ENCODE data around the gene AQP5.

The AQP5 gene

GRCh38 chr12:49972129-49972528 lies 10.5 kb downstream of the AQP5 start:
- TF ChIP-seq POLR2AphosphoS5 (IDR thresholded peaks at IDR 0.05; ENCODE audit: low read depth) (no peak), GABPA (IDR thresholded peaks at IDR 0.05; ENCODE audit: low read depth) (no peak), SPI1 (IDR thresholded peaks at IDR 0.05; ENCODE audit: borderline replicate concordance, low read depth) (no peak)
- TF ChIP-seq, protein P1, sequence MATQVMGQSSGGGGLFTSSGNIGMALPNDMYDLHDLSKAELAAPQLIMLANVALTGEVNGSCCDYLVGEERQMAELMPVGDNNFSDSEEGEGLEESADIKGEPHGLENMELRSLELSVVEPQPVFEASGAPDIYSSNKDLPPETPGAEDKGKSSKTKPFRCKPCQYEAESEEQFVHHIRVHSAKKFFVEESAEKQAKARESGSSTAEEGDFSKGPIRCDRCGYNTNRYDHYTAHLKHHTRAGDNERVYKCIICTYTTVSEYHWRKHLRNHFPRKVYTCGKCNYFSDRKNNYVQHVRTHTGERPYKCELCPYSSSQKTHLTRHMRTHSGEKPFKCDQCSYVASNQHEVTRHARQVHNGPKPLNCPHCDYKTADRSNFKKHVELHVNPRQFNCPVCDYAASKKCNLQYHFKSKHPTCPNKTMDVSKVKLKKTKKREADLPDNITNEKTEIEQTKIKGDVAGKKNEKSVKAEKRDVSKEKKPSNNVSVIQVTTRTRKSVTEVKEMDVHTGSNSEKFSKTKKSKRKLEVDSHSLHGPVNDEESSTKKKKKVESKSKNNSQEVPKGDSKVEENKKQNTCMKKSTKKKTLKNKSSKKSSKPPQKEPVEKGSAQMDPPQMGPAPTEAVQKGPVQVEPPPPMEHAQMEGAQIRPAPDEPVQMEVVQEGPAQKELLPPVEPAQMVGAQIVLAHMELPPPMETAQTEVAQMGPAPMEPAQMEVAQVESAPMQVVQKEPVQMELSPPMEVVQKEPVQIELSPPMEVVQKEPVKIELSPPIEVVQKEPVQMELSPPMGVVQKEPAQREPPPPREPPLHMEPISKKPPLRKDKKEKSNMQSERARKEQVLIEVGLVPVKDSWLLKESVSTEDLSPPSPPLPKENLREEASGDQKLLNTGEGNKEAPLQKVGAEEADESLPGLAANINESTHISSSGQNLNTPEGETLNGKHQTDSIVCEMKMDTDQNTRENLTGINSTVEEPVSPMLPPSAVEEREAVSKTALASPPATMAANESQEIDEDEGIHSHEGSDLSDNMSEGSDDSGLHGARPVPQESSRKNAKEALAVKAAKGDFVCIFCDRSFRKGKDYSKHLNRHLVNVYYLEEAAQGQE (IDR thresholded peaks at IDR 0.05; ENCODE audit: insufficient replicate concordance, low read depth), result no peak
- TF ChIP-seq, protein P2, sequence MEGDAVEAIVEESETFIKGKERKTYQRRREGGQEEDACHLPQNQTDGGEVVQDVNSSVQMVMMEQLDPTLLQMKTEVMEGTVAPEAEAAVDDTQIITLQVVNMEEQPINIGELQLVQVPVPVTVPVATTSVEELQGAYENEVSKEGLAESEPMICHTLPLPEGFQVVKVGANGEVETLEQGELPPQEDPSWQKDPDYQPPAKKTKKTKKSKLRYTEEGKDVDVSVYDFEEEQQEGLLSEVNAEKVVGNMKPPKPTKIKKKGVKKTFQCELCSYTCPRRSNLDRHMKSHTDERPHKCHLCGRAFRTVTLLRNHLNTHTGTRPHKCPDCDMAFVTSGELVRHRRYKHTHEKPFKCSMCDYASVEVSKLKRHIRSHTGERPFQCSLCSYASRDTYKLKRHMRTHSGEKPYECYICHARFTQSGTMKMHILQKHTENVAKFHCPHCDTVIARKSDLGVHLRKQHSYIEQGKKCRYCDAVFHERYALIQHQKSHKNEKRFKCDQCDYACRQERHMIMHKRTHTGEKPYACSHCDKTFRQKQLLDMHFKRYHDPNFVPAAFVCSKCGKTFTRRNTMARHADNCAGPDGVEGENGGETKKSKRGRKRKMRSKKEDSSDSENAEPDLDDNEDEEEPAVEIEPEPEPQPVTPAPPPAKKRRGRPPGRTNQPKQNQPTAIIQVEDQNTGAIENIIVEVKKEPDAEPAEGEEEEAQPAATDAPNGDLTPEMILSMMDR (IDR thresholded peaks at IDR 0.05; ENCODE audit: insufficient read depth, low read length), result no peak
- Histone ChIP-seq H3K4me3 (replicated peaks; ENCODE audit: insufficient read depth, low read length) (no peak overlapping the region), H3K27me3 (ENCODE audit: insufficient read depth, poor library complexity, severe bottlenecking) (no peaks in the 10 kb centered on the region), H3K27ac (replicated peaks) (no peak overlapping the region)
- no peak for DNase-seq (ENCODE audit: low read depth in 1 of 2, low spot score in 1 of 2)

DNA sequence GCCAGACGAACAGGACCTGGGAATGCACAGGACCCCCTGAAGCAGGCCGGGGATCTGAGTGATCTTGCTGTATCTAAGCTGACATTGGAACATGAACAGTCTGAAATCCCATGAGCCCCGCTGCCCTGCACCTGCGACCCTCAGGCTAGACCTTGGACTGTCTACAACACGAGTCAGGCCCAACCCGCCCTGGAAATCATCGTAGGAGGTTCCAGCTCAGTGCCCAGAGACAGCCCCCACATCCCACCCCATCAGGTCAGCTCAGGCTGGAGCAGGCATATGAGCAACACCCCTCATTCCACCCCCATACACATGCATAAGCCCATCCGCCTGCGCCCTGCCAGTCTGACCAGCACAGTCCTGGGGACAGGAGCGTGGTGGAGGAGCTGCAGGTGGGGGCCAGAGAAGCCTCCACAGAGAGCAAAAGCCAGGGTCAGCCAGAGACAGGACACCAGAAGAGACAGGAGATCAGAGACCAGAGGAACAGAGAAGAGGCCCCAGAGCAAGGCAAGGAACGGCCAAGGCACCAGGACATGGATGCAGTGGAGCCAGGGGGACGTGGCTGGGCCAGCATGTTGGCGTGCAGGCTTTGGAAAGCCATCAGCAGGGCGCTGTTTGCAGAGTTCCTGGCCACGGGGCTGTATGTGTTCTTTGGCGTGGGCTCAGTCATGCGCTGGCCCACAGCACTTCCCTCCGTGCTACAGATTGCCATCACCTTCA lies 11.1 kb downstream of the AQP5 start, which contains the start of gene AQP6:
Gene AQP6 (plus strand): TSS at position 307 of the 720 bp plus-strand sequence. CDS start 227 bp downstream, at position 534.
- H3K27ac ChIP-seq (replicated peaks), result no peak within 1 kb of the TSS
- TF ChIP-seq, protein P1 (IDR thresholded peaks at IDR 0.05; ENCODE audit: insufficient replicate concordance, low read depth), result no peak
- no peak for TF ChIP-seq POLR2AphosphoS5 (IDR thresholded peaks at IDR 0.05; ENCODE audit: low read depth)
- TF ChIP-seq SPI1 (IDR thresholded peaks at IDR 0.05; ENCODE audit: borderline replicate concordance, low read depth), result no peak
- TF ChIP-seq, protein P2 (IDR thresholded peaks at IDR 0.05; ENCODE audit: insufficient read depth, low read length), result no peak
- no peak for TF ChIP-seq GABPA (IDR thresholded peaks at IDR 0.05; ENCODE audit: low read depth)
- no peak within 1 kb of the TSS for H3K4me3 ChIP-seq (replicated peaks; ENCODE audit: insufficient read depth, low read length)

DNA sequence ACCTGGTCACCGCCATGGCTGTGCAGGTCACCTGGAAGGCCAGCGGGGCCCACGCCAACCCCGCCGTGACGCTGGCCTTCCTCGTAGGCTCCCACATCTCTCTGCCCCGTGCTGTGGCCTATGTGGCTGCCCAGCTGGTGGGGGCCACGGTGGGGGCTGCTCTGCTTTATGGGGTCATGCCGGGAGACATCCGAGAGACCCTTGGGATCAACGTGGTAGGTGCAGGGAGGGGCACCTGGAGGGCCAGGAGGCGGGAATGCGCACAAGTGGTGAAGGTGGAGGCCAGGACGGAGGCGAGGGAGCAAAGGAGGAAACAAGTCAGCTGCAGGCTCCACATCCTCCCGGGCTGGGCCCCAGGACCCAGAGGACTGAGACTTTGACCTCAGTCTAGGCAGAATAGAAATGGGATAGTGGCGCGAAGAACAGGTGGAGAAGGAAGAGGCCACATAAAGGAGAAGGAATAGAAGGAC lies 11.7 kb downstream of the AQP5 start:
- no peak overlapping the region for H3K4me3 ChIP-seq (replicated peaks; ENCODE audit: insufficient read depth, low read length)
- H3K27me3 ChIP-seq (ENCODE audit: insufficient read depth, poor library complexity, severe bottlenecking), result no peaks in the 10 kb centered on the region
- no peak overlapping the region for H3K27ac ChIP-seq (replicated peaks)
- no peak for TF ChIP-seq POLR2AphosphoS5 (IDR thresholded peaks at IDR 0.05; ENCODE audit: low read depth)
- no peak for DNase-seq (ENCODE audit: low read depth in 1 of 2, low spot score in 1 of 2)

More for the DNA sequence above, 11.1 kb downstream of the AQP5 start, which contains the start of gene AQP6:
- no peak for DNase-seq (ENCODE audit: low read depth in 1 of 2, low spot score in 1 of 2)
- H3K27me3 ChIP-seq (ENCODE audit: insufficient read depth, poor library complexity, severe bottlenecking), result no peaks in the 10 kb centered on the region

GRCh38 chr12:49974231-49974675 lies 12.6 kb downstream of the AQP5 start:
- Histone ChIP-seq H3K27me3 (ENCODE audit: insufficient read depth, poor library complexity, severe bottlenecking) (no peaks in the 10 kb centered on the region), H3K27ac (replicated peaks) (no peak overlapping the region), H3K4me3 (replicated peaks; ENCODE audit: insufficient read depth, low read length) (no peak overlapping the region)
- no peak for TF ChIP-seq POLR2AphosphoS5 (IDR thresholded peaks at IDR 0.05; ENCODE audit: low read depth)
- no peak for TF ChIP-seq GABPA (IDR thresholded peaks at IDR 0.05; ENCODE audit: low read depth)
- TF ChIP-seq, protein P2 (IDR thresholded peaks at IDR 0.05; ENCODE audit: insufficient read depth, low read length), result no peak
- TF ChIP-seq, protein P1 (IDR thresholded peaks at IDR 0.05; ENCODE audit: insufficient replicate concordance, low read depth), result no peak
- no peak for TF ChIP-seq SPI1 (IDR thresholded peaks at IDR 0.05; ENCODE audit: borderline replicate concordance, low read depth)
- no peak for DNase-seq (ENCODE audit: low read depth in 1 of 2, low spot score in 1 of 2)

Measured in HL-60 (cell line).